GM21390 (cell line): Measurements from ENCODE around the gene SYNE2.
"Not testable (repeated sequence)": the region's sequence is repeated elsewhere in the genome, so short reads cannot be mapped to it uniquely, and the experiment has no call there.

Experiments used
- ATAC-seq: cut with Tn5 transposase; IDR thresholded peaks from one replicate; pipeline ENCODE4 v1.9.1; 2021; ENCODE audit not compliant: unreplicated experiment

The SYNE2 gene, protein sequence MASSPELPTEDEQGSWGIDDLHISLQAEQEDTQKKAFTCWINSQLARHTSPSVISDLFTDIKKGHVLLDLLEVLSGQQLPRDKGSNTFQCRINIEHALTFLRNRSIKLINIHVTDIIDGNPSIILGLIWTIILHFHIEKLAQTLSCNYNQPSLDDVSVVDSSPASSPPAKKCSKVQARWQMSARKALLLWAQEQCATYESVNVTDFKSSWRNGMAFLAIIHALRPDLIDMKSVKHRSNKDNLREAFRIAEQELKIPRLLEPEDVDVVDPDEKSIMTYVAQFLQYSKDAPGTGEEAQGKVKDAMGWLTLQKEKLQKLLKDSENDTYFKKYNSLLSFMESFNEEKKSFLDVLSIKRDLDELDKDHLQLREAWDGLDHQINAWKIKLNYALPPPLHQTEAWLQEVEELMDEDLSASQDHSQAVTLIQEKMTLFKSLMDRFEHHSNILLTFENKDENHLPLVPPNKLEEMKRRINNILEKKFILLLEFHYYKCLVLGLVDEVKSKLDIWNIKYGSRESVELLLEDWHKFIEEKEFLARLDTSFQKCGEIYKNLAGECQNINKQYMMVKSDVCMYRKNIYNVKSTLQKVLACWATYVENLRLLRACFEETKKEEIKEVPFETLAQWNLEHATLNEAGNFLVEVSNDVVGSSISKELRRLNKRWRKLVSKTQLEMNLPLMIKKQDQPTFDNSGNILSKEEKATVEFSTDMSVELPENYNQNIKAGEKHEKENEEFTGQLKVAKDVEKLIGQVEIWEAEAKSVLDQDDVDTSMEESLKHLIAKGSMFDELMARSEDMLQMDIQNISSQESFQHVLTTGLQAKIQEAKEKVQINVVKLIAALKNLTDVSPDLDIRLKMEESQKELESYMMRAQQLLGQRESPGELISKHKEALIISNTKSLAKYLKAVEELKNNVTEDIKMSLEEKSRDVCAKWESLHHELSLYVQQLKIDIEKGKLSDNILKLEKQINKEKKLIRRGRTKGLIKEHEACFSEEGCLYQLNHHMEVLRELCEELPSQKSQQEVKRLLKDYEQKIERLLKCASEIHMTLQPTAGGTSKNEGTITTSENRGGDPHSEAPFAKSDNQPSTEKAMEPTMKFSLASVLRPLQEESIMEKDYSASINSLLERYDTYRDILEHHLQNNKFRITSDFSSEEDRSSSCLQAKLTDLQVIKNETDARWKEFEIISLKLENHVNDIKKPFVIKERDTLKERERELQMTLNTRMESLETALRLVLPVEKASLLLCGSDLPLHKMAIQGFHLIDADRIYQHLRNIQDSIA (N-terminal part only)

DNA sequence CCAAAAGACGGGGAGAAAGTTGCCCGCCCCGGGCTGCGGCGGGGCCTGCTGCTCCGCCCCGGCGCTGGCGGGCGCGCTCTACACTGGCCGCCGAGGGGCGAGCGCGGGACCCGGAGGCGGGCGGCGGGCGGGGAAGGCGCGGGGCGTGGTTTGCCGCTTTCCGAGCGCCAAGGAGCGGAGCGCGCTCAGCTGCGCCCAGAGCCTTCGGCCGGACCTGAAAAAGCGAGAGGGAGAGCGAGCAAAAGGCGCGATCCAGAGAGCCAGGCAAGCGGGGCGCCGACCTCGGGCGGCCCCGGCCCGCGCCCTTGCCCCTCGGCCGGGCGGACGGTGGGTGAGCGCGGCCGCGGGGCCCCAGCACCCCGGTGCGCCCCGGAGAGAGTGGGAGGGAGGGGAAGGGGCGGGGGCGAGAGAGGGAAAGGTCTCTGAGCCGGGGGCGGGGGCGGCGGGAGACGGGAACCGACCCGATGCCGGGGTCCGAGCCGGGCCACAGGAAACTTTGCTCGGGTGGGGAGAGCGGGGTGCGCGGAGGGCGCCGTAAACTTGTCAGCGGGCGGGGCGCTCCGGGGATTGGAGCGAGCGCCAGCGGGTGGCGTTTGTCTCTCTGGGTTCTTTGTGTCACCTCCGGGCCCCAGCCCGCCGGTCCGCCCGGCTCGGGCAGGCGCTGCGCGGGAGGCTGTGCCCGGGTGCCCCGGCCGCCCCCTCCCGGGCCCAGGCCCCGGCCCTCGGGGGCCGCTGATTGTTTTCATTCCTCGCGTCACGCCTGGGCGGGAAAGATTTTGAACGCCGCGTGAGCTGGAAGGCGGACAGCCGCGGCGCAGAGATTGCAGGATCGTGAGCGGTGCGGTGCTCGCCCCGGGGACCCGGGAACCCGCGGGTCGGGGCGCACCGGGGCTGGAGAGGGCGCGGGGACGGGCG is at the start of gene SYNE2:
SYNE2 (plus strand) TSS at position 188 of the 915 bp plus-strand sequence. CDS start 56,145 bp downstream, outside the sequence.
- peak; percentile 86 for ATAC-seq

DNA sequence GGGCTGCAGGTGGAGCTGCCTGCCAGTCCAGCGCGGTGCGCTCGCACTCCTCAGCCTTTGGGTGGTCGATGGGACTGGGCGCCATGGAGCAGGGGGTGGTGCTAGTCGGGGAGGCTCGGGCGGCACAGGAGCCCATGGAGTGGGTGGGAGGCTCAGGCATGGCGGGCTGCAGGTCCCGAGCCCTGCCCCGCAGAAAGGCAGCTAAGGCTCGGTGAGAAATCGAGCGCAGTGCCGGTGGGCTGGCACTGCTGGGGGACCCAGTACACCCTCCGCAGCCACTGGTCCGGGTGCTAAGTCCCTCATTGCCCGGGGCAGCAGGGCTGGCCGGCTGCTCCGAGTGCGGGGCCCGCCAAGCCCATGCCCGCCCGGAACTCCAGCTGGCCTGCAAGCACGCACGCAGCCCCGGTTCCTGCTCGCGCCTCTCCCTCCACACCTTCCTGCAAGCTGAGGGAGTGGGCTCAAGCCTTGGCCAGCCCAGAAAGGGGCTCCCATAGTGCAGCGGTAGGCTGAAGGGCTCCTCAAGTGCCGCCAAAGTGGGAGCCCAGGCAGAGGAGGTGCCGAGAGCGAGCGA is 49.5 kb upstream of the SYNE2 start:
- ATAC-seq: not testable (repeated sequence)

DNA sequence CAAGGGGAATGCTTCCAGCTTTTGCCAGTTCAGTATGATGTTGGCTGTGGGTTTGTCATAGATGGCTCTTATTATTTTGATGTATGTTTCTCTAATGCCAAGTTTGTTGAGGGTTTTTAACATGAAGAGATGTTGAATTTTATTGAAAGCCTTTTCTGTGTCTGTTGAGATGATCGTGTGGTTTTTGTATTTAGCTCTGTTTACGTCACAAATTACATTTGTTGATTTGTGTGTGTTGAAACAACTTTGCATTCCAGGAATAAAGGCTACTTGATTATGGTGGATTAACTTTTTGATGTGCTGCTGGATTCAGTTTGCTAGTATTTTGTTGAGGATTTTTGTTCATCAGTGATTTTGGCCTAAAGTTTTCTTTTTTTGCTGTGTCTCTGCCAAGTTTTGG is 46.7 kb upstream of the SYNE2 start:
- not testable (repeated sequence) for ATAC-seq

DNA sequence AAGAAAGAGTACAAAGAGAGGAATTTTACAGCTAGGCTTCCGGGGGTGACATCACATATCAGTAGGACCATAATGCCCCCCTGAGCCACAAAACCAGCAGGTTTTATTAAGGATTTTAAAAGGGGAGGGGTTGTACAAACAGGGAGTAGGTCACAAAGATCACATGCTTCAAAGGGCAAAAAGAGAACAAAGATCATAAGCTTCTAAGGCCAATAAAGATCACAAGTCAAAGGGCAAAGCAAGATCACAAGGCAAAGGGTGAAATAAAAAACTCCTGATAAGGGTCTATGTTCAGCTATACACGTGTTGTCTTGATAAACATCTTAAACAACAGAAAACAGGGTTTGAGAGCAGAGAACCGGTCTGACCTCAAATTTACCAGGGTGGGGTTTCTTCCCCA is 41.1 kb upstream of the SYNE2 start:
- ATAC-seq: not testable (repeated sequence)

DNA sequence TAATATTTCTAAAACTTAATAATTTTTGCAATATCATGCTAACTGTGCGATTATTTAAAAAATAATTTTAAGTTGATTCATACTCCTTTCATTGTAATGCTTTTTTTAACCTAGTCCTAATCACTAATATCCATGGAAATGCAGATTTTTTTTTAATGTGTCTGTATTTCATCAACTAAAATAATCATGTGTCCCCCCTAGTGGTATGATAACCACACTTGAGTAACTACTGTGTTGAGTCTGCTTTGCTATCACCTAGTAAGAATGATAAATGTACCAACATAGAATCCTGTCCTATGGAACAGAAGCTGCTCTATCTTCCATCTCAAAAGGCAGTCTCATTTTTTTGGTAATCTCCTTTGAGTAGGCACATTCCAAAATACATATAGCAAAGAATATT is 19.1 kb upstream of the SYNE2 start:
- ATAC-seq: no peak

DNA sequence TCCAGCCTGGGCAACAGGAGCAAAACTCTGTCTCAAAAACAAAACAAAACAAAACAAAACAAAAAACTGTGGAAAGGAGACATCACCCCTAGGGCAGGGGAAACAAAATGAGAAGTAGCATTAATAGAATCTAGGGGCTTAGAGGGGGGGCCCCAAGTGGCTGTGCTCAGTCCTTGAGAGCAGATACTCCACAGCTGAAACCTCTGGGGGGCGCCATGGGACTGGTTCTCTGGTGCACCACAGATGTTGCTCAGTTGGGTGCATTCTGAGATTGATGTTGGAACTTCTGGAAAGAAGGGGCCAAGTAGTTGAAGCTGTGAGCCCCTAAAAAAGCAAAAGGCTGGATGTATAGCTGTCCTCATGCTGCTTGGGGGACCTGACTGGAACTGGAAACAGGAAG is 11.8 kb upstream of the SYNE2 start:
- ATAC-seq: no peak

DNA sequence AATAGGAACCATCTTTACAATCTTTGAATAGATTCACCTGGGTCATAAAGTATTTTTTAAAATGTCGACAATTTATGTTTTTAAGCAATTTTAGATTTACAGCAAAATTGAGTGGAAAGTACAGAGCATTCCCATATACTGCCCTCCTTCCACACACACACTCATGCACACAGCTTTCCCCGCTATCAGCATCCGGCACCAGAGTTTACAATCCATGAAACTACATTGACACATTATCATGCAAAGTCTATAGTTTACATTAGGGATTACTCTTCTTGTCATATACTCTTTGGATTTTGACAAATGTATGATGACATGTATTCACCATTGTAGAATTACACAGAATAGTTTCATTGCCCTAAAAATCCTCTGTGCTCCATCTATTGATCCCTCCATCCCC is 9.0 kb upstream of the SYNE2 start:
- no peak for ATAC-seq

DNA sequence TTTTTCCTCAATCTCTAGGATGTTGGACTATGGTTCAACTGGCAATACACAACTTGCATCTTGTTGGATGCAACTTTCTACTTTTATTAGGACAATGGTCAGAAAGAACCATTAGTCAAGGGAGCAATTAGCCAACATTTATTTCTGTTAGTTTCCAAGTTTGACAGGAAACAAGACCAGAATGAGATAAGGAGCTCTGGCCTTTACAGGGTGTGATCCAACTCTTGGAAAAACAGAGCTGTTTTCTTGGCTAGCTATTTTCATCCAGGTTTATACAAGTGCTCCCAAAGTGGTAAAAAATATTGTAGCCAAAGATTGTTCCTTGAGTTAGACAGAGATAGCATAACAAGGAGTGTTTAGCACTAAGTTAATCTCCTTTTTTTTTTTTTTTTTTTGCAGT is 3.9 kb upstream of the SYNE2 start:
- ATAC-seq: no peak

DNA sequence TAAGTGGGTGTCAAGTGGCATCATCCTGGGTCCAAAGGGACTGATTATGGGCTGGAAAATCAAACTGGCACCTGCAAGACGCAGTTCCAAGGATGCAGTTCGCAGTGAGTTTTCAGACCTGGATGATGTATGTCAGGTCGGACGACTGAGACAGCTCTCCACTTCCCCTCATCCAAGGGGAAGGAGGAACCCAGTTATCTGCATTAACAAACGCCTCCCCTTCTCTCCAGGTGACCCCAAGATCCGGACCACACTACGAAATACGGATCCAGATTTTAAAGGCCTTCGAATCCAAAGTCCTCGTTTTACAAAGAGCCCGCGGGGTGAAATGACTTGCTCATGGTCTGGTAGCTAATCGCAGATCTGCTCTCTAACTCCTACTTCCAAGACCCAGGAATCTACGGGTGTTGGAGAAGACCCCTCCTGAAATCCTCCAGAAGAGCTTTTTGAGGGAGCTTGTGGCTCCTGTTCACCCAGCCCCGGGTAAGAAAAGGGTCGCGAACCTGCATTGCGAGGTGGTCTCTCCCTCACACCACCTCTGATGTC is 460 bp upstream of the SYNE2 start:
- peak; percentile 2 for ATAC-seq

DNA sequence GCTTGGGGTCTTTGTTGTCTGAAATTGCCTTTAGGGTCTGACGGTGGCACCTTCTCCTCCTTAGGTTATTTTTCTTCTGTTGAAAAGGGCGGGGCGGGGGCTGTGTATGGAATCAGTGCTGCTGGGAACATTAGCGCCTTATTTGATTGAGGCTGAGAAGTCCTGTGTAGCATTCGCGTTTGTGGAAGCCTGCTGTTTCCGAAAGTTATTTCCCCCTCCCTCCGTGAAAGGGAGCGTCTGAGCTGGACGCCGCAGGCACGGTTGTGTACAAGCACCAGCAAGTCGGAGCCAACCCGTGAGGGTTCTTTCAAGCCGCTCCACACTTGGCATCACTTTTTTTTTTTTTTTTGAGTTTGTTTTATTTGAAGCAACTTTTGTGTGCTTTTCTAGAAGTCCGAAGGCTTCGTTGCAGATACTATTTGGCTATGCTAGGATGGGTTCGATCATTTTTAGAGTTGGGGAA is 1.1 kb downstream of the SYNE2 start:
- peak; percentile 39 for ATAC-seq

DNA sequence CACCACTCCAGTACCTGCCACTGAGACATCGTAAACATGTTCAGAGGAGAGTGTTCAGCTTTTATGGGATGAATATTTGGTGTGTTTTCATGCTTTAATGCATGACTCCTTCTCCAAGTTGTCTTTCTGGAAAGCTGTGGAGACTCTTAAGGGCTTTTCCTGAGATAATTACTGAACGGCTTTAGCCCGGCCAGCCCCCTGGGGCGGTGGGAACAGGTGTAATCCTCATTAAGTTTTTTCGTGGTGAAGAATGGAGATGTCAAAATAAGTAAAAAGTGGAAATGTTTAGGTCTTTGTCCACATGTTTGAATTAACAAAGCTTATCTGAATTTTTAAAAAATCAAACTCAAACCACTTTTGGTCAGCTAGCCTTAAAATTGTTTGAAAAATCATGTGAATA is 1.5 kb downstream of the SYNE2 start:
- ATAC-seq: no peak

DNA sequence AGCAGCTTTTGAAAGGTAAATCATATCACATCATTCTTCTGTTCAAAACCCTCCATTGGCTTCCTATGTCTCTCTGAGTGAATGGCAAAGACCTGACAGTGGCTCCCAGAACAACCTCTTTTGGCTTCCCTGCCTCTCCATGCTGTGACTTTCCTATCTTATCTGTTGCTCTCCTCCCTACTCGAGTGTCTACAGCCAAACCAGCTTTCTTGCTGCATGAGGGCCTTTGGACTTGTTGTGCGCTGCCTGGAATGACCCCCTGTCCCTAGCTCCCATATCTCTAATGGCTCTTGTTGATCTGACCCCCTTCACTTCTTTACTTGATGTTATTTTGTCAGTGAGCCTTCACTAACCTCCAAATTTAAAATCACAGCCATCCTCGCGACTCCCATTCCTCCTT is 2.5 kb downstream of the SYNE2 start:
- no peak for ATAC-seq

DNA sequence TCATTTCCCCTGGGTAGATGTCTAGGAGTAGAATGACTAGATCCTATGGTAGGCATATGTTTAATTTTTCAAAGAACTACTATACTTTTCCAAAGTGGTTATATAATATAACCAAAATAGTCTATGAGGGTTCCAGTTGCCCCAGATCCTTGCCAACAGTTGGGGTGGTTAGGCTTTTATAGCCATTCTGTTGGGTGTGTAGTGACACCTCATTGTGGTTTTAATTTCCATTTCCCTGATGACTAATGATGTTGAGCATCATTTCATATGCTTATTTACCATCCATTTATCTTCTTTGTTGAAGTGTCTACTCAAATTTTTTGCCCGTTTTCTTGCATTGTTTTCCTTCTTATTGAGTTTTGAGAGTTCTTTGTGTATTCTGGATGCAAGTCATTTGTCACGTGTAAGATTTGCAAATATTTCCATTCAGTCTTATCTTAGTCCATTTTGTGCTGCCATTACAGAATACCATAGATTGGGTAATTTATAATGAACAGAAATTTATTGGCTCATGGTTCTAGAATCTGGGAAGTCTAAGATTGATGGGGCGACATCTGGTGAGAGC is 4.7 kb downstream of the SYNE2 start:
- ATAC-seq: no peak

DNA sequence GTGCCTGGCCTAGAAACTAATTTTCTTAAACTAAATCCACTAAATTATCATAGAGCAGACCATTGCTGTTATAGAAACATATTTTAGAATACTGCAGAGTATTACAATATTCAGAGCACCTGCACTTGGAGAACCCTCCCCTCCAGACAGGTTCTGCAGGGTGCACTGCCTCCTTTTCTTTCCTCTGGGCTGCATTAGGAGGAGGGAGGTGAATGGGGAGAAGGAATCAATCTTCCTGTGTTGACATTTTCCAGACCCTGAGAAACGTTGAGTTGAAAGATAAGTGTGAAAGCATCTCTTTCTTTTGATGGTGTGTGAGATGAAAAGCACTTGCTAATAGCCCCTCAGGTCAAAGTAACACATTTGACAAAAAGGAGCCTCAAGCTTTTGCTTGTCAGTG is 7.3 kb downstream of the SYNE2 start:
- ATAC-seq: no peak

DNA sequence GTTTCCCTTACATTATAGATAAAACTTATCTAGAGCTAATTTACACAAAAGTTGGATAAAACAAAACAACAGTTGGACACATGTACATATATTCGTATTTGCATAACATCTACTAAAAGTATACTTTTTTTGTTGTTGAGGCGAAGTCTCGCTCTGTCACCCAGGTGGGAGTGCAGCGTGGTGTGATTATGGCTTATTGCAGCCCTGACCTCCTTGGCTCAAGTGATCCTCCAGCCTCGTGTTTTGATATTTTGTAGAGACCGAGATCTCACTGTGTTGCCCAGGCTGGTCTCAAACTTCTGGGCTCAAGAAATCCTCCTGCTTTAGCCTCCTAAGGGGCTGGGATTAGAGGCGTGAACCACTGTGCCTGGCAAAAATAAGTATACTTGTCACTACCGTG is 9.4 kb downstream of the SYNE2 start:
- ATAC-seq: no peak

DNA sequence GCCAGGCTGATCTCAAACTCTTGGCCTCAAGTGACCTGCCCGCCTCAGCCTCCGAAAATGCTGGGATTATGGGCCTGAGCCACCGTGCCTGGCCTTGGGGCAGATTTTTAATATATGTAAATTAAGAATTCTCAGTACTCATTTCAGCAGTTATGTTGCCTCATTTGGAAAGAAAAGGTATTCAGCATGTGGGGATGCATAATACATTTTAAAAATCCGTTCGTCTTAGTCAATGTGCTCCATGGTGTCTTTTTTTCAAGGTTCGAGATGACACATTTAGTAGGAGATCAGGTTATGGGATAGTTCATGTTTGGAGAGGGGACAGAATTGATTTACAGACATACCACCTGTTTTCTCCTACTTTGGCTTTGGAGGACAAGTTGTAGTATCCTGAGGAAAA is 10.2 kb downstream of the SYNE2 start:
- no peak for ATAC-seq

DNA sequence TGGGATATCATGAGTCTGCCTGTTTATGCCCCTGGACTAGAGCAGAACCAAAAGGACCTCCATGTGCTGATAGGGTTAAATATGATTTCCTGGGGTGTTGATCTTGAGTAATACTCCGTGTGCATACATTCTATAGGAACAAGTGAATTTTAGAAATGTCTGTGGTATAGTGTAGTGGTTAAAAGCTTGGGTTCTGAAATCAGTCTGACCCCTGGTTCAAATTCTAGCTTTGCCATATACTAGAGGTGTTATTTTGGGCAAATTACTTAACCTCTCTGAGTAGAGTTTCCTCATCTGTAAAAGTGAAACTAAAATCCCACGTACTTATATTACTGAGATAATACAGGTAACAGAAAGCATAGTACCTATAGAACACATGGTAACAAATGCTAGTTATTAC is 12.0 kb downstream of the SYNE2 start:
- peak; percentile 29 for ATAC-seq

DNA sequence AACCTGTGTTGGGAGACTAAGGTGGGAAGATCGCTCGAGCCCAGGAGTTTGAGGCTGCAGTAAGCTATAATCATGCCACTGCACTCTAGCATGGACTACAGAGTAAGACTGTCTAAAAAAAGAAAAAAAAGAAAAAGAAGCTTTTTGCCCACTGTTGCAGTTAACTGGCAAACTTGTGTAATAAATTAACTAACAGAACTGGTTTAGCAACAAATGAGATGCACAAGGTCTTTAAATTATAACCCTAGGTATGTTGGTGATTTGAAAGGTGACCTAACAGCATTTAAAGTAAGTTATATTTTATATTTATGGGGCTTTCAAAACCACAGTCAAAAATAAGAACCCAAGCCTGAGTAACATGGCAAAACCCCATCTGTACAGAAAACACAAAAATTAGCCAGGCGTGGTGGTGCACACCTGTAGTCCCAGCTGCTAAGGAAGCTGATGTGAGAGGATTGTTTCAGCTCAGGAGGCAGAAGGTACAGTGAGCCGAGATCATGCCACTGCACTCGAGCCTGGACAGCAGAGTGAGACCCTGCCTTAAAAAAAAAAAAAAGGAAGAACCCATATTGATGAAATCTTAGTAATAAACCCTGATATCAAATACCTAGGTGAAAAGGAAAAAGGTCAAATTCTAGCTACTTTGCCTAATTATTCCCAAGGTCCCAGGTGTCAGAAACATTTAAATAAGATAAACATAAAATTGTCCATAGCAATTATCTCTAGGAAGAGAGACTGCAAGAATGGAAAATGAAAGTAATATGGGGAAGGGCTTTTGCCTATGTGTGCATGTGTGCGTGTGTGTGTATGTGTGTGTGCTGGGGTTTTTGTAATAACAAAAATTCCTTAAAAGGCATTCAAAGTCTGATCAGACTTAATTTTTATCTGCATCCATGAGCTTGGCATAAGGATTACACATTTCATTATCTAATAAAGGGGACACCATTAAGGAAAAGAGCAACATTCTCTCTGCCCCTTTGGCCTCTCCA is 15.4 kb downstream of the SYNE2 start:
- no peak for ATAC-seq
